Mucosa of stomach (tissue), 1 donor: ENCODE results near the gene TPTE.
"Not testable (repeated sequence)": the region's sequence is repeated elsewhere in the genome, so short reads cannot be mapped to it uniquely, and the experiment has no call there.

Source experiments
- H3K27me3 ChIP-seq: one replicate; pipeline ENCODE4 v1.7.0; 2013; ENCODE audit warnings: mild to moderate bottlenecking, low read length; ENCODE audit not compliant: control insufficient read depth, insufficient read depth
- H3K36me3 ChIP-seq: one replicate; pipeline ENCODE4 v1.7.0; 2013; ENCODE audit warnings: low read length; ENCODE audit not compliant: control insufficient read depth, insufficient read depth
- H3K4me1 ChIP-seq: one replicate; pipeline ENCODE4 v1.7.0; 2013; ENCODE audit warnings: mild to moderate bottlenecking, low read length; ENCODE audit not compliant: control insufficient read depth, insufficient read depth
- H3K4me3 ChIP-seq: one replicate; pipeline ENCODE4 v1.7.0; 2013; ENCODE audit warnings: low read length
- H3K9ac ChIP-seq: one replicate; pipeline ENCODE4 v1.7.0; 2013; ENCODE audit warnings: mild to moderate bottlenecking, low read length, moderate library complexity
- H3K9me3 ChIP-seq: one replicate; pipeline ENCODE4 v1.7.0; 2013; ENCODE audit warnings: mild to moderate bottlenecking, low read length, moderate library complexity; ENCODE audit not compliant: control insufficient read depth
- donor health status: Pancreatic carcinoma.

The TPTE gene

GRCh38 chr21:10548331-10548954, 27.1 kb downstream of the TPTE start:
- not testable (repeated sequence) for H3K36me3 ChIP-seq, H3K4me1 ChIP-seq, H3K9ac ChIP-seq, H3K27me3 ChIP-seq, H3K9me3 ChIP-seq, H3K4me3 ChIP-seq

- not testable (repeated sequence) for H3K36me3 ChIP-seq, H3K27me3 ChIP-seq, H3K4me1 ChIP-seq, H3K4me3 ChIP-seq, H3K9ac ChIP-seq, H3K9me3 ChIP-seq
Observed at GRCh38 chr21:10570803-10571202, 49.4 kb downstream of the TPTE start.

DNA sequence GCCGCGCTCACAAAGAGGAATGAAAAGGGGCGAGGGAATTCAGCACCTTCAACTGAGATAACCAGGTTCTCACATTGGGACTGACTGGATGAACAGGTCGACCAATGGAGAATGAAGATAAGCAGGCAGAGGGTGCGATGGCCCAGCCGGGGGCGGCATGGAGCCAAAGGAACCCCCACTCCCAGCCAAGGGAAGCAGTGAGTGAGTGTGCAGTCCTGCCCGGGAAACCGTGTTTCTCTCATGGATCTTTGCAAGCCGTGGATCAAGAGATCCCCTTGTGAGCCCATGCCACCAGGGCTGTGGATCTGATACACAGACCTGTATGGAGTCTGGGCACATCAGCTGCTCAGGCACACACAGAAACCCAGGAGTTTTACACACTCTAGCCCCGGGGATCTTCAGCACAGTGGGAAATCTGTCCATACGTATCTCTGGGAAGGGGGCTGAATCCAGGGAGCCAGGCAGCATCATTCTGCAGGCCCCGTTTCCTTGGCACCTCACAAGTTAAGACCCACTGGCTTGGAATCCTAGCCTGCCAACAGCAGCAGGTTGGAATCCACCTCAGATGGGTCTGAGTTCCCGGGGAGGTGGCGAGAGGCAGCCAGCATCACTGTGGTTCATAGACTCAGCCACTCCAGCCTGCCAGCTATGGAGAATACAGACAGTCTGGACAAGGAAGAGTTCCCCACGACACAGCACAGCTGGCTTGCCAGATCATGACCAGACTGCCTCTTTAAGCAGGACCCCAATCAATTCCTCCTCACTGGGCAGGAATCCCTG, 53.3 kb downstream of the TPTE start:
- H3K4me1 ChIP-seq, H3K36me3 ChIP-seq, H3K9me3 ChIP-seq, H3K4me3 ChIP-seq, H3K27me3 ChIP-seq, H3K9ac ChIP-seq: not testable (repeated sequence)

DNA sequence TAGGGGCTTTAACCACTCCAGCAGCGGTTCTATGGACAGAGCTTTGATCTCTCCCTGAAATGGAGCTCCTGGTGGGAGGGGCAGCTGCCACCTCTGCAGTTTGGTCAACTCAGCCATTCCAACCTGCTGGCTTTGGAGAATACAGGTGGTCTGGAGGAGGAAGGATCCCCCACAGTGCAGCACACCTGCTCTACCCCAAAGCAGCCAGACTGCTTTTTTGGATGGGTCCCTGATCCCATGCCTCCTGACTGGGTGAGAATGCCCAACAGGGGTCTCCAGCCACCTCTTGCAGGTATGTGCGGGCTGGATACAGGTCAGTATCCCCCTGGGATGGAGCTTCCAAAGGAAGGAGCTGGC, 53.9 kb downstream of the TPTE start:
- no peaks in the 10 kb centered on the region for H3K4me1 ChIP-seq
- no peak overlapping the region for H3K4me3 ChIP-seq
- no peaks in the 10 kb centered on the region for H3K27me3 ChIP-seq
- no peaks in the 10 kb centered on the region for H3K36me3 ChIP-seq
- no peak overlapping the region for H3K9ac ChIP-seq
- H3K9me3 ChIP-seq, result no peaks in the 10 kb centered on the region

GRCh38 chr21:10578910-10579309, 57.5 kb downstream of the TPTE start:
- H3K36me3 ChIP-seq, H3K9ac ChIP-seq, H3K9me3 ChIP-seq: not testable (repeated sequence)

GRCh38 chr21:10589115-10589514, 67.7 kb downstream of the TPTE start:
- H3K9me3 ChIP-seq, result not testable (repeated sequence)

More at GRCh38 chr21:10578910-10579309, 57.5 kb downstream of the TPTE start:
- H3K4me3 ChIP-seq, H3K27me3 ChIP-seq, H3K4me1 ChIP-seq: not testable (repeated sequence)

GRCh38 chr21:10607074-10607473, 85.7 kb downstream of the TPTE start:
- H3K36me3 ChIP-seq, H3K9ac ChIP-seq, H3K4me3 ChIP-seq, H3K27me3 ChIP-seq, H3K9me3 ChIP-seq, H3K4me1 ChIP-seq: not testable (repeated sequence)

More at GRCh38 chr21:10589115-10589514, 67.7 kb downstream of the TPTE start:
- not testable (repeated sequence) for H3K27me3 ChIP-seq, H3K4me3 ChIP-seq, H3K4me1 ChIP-seq, H3K36me3 ChIP-seq, H3K9ac ChIP-seq

DNA sequence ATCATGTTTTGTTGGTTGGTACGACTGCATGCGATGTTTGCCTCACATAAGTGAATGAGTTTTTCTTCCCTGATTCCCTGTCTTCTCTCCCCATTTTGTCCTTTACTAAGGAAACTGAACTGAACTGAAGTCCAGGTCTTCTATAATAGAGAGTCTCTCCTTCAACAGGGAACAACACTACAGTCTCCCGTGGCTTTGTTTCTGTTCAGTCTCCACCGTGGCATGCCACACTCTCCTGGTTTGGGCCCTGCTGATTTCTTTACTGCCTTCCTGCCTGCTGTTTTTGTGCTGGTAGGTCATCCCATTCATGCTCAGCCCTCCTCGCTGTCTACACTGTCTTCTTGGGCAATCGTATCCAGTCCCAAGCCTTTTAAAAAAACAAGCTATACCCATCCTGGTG, 92.9 kb downstream of the TPTE start:
- not testable (repeated sequence) for H3K9ac ChIP-seq, H3K4me3 ChIP-seq, H3K36me3 ChIP-seq, H3K9me3 ChIP-seq, H3K4me1 ChIP-seq, H3K27me3 ChIP-seq

DNA sequence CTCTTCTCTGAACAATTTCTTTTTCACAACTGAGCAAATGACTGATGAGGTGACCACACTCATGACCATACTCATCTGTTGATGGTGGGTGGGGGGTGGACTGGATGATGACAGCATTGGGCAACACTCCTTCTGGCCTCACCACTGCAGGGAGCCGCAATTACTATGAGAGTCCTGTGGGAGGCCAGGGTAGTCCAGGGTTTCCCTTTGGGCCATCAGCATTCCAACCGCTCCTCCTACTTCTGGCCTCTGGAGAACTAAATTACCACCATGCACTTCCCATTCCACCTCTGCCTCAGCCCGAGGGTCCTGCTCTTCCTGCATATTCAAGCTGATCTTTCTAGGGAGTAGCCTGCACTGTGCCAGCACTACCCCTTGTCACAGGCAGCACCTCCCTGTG, 94.7 kb downstream of the TPTE start:
- not testable (repeated sequence) for H3K9ac ChIP-seq, H3K9me3 ChIP-seq, H3K4me1 ChIP-seq, H3K36me3 ChIP-seq, H3K27me3 ChIP-seq, H3K4me3 ChIP-seq

DNA sequence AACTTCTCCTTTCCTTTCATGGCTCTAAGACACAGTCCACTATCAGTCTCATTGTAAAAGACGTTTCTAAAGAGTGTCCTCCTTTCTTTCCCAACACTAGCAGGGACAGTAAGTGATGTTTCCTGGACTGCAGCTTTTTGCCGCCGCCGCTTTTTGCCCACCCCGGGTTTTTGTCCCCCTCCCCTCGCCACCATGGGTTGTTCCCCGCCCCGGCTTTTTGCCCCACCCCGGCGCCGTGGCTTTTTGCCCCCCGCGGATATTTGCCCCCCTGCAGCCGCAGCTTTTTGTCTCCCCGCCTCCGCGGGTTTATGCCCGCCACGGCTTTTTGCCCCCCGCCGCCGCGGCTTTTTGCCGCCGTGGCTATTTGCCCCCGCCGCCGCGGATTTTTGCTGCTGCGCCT, 95.2 kb downstream of the TPTE start:
- Histone ChIP-seq H3K27me3 (no peaks in the 10 kb centered on the region), H3K9me3 (no peaks in the 10 kb centered on the region), H3K4me3 (no peak overlapping the region), H3K9ac (no peak overlapping the region), H3K36me3 (no peaks in the 10 kb centered on the region), H3K4me1 (no peaks in the 10 kb centered on the region)

DNA sequence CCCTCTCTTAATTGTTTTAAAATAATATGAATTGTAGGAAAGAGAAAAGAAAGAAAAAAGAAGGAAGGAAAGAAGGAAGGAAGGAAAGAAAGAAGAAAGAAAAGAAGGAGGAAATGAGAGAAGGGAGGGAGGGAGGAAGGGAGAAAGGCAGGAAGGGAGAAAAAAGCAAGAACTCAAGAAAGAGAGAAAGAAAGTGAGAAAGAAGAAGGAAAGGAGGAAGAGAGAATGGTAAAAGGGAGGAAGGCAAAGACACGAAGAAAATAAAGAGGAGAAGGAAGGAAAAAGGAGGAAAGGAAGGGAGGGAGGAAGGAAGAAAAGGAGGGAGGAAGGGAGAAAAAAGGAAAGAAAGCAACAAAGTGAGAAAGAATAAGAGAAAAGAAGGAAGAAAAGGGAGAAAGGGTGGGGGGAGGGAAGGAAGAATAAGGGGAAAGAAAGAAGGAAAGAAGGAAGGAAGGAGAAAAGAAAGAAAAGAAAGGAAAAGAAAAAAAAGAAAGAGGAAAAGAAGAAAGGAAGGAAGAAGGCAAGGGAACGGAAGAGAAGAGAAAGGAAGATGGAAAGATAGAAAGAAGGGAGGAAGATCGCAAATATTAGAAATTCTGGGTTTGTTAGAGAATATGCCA, 95.9 kb downstream of the TPTE start:
- H3K36me3 ChIP-seq, H3K9ac ChIP-seq, H3K9me3 ChIP-seq, H3K27me3 ChIP-seq, H3K4me3 ChIP-seq, H3K4me1 ChIP-seq: not testable (repeated sequence)

DNA sequence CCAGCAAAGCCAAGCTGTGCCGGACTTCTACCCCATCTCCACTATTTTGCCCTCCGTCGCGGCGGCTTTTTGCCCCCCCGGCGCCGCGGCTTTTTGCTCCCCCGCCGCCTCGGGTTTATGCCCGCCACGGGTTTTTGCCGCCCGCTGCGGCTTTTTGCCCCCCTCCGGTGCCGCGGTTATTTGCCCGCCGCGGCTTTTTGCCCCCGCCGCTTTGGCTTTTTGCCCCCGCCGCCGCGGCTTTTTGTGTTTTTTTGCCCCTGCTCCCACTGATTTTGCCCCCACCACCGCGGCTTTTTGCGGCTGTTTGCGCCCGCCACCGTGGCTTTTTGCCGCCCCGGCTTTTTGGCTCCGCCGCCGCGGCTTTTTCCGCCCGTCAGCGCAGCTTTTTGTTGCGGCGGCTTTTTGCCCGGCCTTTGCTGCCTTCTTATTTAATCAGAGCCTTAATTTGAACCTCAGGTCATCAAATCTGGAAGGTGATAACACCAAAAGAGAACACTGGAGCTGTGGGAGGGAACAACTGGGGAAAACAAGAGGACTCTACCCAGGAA, 106.0 kb downstream of the TPTE start:
- Histone ChIP-seq H3K4me3 (no peak overlapping the region), H3K9me3 (no peaks in the 10 kb centered on the region), H3K9ac (no peak overlapping the region), H3K4me1 (no peaks in the 10 kb centered on the region), H3K36me3 (no peaks in the 10 kb centered on the region), H3K27me3 (no peaks in the 10 kb centered on the region)
